ENCODE data around the gene GSDMA. TPM values are rescaled to one million over a fixed set of nuclear protein-coding genes. Genes with fewer than 3 reads are reported as not detected.
A peak's percentile ranks its signal among the peaks of the same experiment; 100 is the strongest.

GSDMA gene
- total RNA-seq, 2 experiments from 2014 or later: 0.26 TPM; not detected in 1

- Mint-ChIP-seq H3K9me3 (no peaks in the 10 kb centered on the region), H3K27me3 (peaks cover 57% of the 10 kb centered on the region), H3K4me3 (no peak overlapping the region), H3K36me3 (no peaks in the 10 kb centered on the region), H3K4me1 (peaks cover 6% of the 10 kb centered on the region), H3K27ac (no peak overlapping the region)
- POLR2A ChIA-PET: no interaction called here
- no peak for ATAC-seq (ENCODE audit: low read depth)
- DNase-seq: no peak
Observed at GRCh38 chr17:39974433-39974832, 11.6 kb downstream of the GSDMA start.

GRCh38 chr17:39975801-39976200 lies 13.0 kb downstream of the GSDMA start:
- no peak overlapping the region for H3K4me3 Mint-ChIP-seq
- peaks cover 15% of the 10 kb centered on the region for H3K4me1 Mint-ChIP-seq
- no peak overlapping the region for H3K27ac Mint-ChIP-seq
- POLR2A ChIA-PET: no interaction called here
- no peaks in the 10 kb centered on the region for H3K9me3 Mint-ChIP-seq
- no peak for DNase-seq
- no peak for ATAC-seq (ENCODE audit: low read depth)
- peaks cover 46% of the 10 kb centered on the region for H3K27me3 Mint-ChIP-seq
- no peaks in the 10 kb centered on the region for H3K36me3 Mint-ChIP-seq

DNA sequence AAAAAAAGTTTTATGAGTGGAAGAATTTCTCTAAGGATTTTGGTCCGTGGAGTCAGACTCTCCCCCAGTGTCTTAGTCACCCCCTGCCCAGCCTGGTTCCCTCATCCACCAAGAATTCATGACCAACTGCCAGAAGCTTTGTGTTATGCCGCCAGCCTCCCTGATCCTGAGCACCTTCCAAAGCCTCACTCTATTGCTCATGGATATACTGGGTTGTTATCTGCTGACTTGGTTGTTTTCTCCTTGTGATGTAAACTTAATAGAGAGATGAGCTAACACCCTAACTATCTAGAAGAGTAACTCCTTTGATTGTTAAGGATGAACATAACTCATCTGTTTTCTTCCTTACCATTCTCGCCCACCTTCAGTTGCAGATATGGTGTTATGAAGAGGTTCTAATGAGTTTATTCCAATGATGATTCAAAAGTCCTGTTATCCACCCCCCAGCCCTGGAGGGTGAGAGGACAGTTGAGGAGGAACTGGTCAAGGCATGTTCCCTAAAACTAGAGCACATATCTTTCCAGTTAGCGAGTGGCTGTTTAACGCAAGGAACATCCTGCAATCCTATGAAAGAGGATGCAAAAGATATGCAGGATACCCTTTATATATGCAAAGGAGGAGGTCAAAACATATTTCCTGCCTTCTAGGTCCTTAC lies 16.3 kb downstream of the GSDMA start:
- no peaks in the 10 kb centered on the region for H3K9me3 Mint-ChIP-seq
- ATAC-seq (ENCODE audit: low read depth) (no peak), DNase-seq (no peak)
- peak overlapping the region; percentile 11 for H3K27ac Mint-ChIP-seq
- H3K36me3 Mint-ChIP-seq: peaks cover under 1% of the 10 kb centered on the region
- peak overlapping the region; percentile 16 for H3K4me3 Mint-ChIP-seq
- H3K4me1 Mint-ChIP-seq: peaks cover 27% of the 10 kb centered on the region
- POLR2A ChIA-PET: interaction anchor here (1.1 to 2.7 kb wide), 9 partner anchors 12 to 249 kb away, joined by 3 to 23 read pairs (median 5); partner anchors contain the start of genes LRRC3C, MIEN1 and ORMDL3
- H3K27me3 Mint-ChIP-seq: peaks cover 28% of the 10 kb centered on the region

- Mint-ChIP-seq H3K9me3 (no peaks in the 10 kb centered on the region), H3K27me3 (peaks cover 22% of the 10 kb centered on the region), H3K4me1 (peaks cover 27% of the 10 kb centered on the region), H3K36me3 (peaks cover 3% of the 10 kb centered on the region), H3K27ac (peak overlapping the region; percentile 94), H3K4me3 (peak overlapping the region; percentile 97)
- POLR2A ChIA-PET: interaction anchor here (0.6 to 2.7 kb wide), 28 partner anchors 11 to 518 kb away, joined by 3 to 23 read pairs (median 4); partner anchors contain the start of genes CDK12, IKZF3, LRRC3C and MIEN1
- peak; percentile 6 for ATAC-seq (ENCODE audit: low read depth)
- no peak for DNase-seq
Observed at GRCh38 chr17:39979893-39980350, 17.1 kb downstream of the GSDMA start.

DNA sequence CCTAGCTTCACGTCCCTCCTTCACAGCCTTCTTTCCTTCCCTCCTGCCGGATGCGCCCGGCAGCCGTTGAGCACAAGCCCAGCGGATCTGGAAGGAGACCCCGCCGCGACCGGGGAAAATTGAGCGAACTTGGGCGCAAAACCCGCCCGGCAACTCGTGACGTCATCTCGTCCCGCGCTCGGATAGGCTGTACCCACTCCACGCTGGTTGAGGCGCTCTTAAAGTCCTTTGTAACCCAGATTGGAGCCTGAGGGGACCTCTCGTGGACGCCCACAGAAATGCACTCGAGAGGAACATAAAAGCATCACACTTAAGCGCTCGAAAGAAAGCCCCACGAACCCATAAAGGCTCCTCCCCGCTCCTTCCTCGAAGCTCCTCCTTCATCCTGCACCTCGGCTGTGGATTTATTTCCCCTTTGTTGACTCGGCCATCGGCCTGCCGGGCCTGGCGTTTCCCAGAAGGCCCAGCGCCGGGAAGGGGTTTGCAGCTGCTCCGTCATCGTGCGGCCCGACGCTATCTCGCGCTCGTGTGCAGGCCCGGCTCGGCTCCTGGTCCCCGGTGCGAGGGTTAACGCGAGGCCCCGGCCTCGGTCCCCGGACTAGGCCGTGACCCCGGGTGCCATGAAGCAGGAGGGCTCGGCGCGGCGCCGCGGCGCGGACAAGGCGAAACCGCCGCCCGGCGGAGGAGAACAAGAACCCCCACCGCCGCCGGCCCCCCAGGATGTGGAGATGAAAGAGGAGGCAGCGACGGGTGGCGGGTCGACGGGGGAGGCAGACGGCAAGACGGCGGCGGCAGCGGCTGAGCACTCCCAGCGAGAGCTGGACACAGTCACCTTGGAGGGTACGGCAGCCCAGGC lies 17.8 kb downstream of the GSDMA start, which contains the start of gene PSMD3:
Gene PSMD3, plus strand, starts transcription at position 457 of the 856 bp plus-strand sequence. Its CDS starts 164 bp downstream, at position 621.
- ATAC-seq (ENCODE audit: low read depth) (peak; percentile 94), DNase-seq (peak; percentile 94)
- Mint-ChIP-seq H3K36me3 (peaks cover 3% of the 10 kb centered on the region), H3K27me3 (peaks cover 22% of the 10 kb centered on the region), H3K4me1 (peaks cover 27% of the 10 kb centered on the region), H3K27ac (peak within 1 kb of the TSS; percentile 94), H3K4me3 (peak within 1 kb of the TSS; percentile 97), H3K9me3 (no peaks in the 10 kb centered on the region)
- POLR2A ChIA-PET: interaction anchor here (0.6 to 2.7 kb wide), 31 partner anchors 9 to 519 kb away, joined by 3 to 23 read pairs (median 4); partner anchors contain the start of genes CDK12, IKZF3, LRRC3C and MIEN1

DNA sequence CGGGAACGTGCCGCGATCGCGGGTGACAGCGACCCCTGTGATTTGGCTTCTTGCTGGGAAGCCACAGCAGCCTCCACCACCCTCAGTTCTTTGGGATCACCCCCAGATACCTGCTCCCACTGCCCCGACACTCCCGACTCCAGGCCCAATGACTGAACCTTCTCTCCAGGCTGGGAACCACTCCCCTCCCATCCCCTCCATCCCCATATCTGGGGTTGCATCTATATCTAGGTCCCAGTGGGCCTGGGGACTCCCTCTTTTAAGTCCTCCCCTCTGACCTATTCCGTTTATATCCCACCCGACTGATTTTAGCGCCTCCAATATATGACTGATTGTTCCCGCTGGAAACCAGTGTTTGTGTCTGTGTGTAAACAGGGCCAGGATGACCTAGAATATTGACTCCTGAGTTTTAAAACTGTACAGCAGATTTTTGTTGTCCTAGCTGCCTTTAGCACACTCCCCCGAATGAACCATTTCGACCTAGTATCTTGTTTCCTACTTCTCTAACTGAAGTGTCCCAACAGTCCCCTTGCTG lies 18.5 kb downstream of the GSDMA start:
- Mint-ChIP-seq H3K4me3 (peak overlapping the region; percentile 97), H3K9me3 (no peaks in the 10 kb centered on the region), H3K27ac (peak overlapping the region; percentile 94), H3K27me3 (peaks cover 18% of the 10 kb centered on the region), H3K4me1 (peaks cover 27% of the 10 kb centered on the region), H3K36me3 (peaks cover 5% of the 10 kb centered on the region)
- POLR2A ChIA-PET: interaction anchor here (0.7 to 2.2 kb wide), 21 partner anchors 8 to 520 kb away, joined by 3 to 23 read pairs (median 4); partner anchors contain the start of genes CDK12, IKZF3, LRRC3C and MSL1
- ATAC-seq (ENCODE audit: low read depth) (no peak), DNase-seq (no peak)

DNA sequence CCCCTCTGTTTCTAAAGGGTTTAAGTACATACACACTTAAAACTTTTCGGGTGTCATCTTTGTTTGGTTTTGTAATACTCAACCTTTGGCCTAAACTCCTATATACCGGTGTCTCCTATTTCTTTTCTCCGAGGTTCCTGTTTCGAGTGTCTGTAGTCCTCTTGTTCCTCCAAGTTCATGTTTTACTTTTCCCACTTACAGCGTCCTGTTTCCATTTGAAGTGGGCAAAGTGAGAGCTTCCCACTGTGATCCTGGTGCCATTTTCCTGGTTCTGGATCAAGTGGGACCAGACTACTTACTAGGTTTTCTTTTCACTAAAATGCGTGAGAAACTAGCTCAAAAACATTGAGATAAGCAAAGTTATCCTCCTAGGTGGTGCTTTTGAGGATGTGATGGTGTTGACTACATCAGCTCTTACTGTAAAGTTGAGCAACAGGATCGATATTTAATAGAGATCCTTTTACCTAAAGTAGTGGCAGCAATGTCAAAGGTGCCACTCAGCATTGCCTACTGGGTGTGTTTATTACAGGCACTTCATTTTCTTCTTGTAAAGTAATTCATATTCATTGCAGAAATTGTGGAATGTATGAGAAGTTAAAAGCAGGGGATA lies 19.1 kb downstream of the GSDMA start:
- no peaks in the 10 kb centered on the region for H3K9me3 Mint-ChIP-seq
- H3K4me1 Mint-ChIP-seq: peaks cover 27% of the 10 kb centered on the region
- POLR2A ChIA-PET: interaction anchor here (0.6 to 1.1 kb wide), 2 partner anchors 45 to 121 kb away, joined by 3 to 4 read pairs; no protein-coding TSS in a partner anchor
- DNase-seq (no peak), ATAC-seq (ENCODE audit: low read depth) (no peak)
- H3K4me3 Mint-ChIP-seq: peak overlapping the region; percentile 97
- H3K36me3 Mint-ChIP-seq: peaks cover 7% of the 10 kb centered on the region
- peak overlapping the region; percentile 94 for H3K27ac Mint-ChIP-seq
- peaks cover 13% of the 10 kb centered on the region for H3K27me3 Mint-ChIP-seq

DNA sequence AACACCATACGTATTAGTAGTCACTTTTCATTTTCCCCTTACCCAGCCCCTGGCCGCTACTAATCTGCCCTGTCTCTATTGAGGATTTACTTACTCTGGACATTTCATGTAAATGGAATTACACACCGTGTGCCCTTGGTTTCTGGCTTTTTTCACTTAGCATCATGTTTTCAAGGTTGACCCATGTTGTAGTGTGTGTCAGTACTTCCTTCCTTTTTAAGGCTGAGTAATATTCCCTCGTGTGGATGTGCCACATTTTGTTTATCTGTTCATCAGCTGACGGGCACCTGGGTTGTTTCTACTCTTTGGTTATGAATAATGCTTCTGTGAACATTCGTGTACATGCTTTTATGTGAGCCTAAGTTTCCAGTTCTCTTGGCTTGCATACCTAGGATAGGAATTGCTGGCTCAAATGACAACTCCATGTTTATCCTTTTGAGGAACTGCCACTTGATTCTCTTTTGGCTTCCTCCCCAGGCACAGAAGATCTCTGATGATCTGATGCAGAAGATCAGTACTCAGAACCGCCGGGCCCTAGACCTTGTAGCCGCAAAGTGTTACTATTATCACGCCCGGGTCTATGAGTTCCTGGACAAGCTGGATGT lies 25.5 kb downstream of the GSDMA start:
- Mint-ChIP-seq H3K4me3 (no peak overlapping the region), H3K36me3 (peaks cover 24% of the 10 kb centered on the region), H3K4me1 (peaks cover 2% of the 10 kb centered on the region), H3K27me3 (no peaks in the 10 kb centered on the region), H3K27ac (no peak overlapping the region), H3K9me3 (no peaks in the 10 kb centered on the region)
- no peak for ATAC-seq (ENCODE audit: low read depth)
- POLR2A ChIA-PET: interaction anchor here (0.5 kb wide), 1 partner anchor 161 kb away, joined by 3 read pairs; no protein-coding TSS in a partner anchor
- no peak for DNase-seq

DNA sequence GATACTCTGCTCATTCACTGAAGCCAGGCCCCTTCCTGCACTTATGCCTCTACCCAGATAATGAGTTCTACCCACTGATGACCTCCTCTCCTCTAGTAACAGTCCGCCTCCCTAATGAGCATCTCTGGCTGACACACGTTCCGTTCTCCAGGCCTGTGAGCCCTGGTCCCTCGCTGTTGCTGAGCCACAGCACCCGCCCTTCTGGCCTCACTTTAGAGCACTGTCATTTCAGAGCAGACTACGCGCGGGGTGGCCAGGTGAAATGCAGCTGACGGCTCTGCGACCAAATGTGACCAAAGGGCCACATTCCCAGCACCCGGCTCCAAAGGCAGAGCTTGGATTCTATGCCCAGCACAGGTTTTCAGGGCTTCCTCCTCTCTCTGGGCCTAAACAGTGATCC lies 31.6 kb downstream of the GSDMA start:
- no peak overlapping the region for H3K4me3 Mint-ChIP-seq
- DNase-seq (no peak), ATAC-seq (ENCODE audit: low read depth) (no peak)
- peaks cover 28% of the 10 kb centered on the region for H3K36me3 Mint-ChIP-seq
- POLR2A ChIA-PET: no interaction called here
- no peaks in the 10 kb centered on the region for H3K27me3 Mint-ChIP-seq
- H3K9me3 Mint-ChIP-seq: no peaks in the 10 kb centered on the region
- H3K27ac Mint-ChIP-seq: no peak overlapping the region
- H3K4me1 Mint-ChIP-seq: no peaks in the 10 kb centered on the region

DNA sequence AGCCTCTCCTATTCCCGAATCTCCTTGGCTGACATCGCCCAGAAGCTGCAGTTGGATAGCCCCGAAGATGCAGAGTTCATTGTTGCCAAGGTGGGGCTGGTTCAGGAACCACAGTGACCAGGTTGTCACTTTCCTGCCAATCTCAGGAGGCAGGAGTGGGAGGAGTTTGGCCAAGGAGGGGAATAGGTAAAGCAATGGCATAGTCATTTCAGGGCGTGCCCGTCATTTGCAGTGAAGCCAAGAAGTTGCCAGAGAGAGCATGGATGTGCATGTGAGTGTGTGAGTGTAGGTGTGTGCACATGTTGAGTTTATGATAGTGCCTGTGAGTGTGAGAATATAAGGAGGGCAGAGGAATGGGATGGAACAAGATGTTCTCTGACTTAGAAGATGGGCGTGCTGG lies 32.6 kb downstream of the GSDMA start:
- H3K4me1 Mint-ChIP-seq: no peaks in the 10 kb centered on the region
- H3K4me3 Mint-ChIP-seq: no peak overlapping the region
- ATAC-seq (ENCODE audit: low read depth) (no peak), DNase-seq (no peak)
- POLR2A ChIA-PET: no interaction called here
- no peak overlapping the region for H3K27ac Mint-ChIP-seq
- no peaks in the 10 kb centered on the region for H3K9me3 Mint-ChIP-seq
- H3K27me3 Mint-ChIP-seq: no peaks in the 10 kb centered on the region
- H3K36me3 Mint-ChIP-seq: peaks cover 28% of the 10 kb centered on the region

GRCh38 chr17:39996162-39996561 lies 33.4 kb downstream of the GSDMA start:
- H3K4me1 Mint-ChIP-seq: no peaks in the 10 kb centered on the region
- no peak overlapping the region for H3K27ac Mint-ChIP-seq
- ATAC-seq (ENCODE audit: low read depth) (no peak), DNase-seq (no peak)
- H3K36me3 Mint-ChIP-seq: peaks cover 28% of the 10 kb centered on the region
- no peak overlapping the region for H3K4me3 Mint-ChIP-seq
- no peaks in the 10 kb centered on the region for H3K9me3 Mint-ChIP-seq
- POLR2A ChIA-PET: interaction anchor here (1.2 kb wide), 1 partner anchor 16 kb away, joined by 3 read pairs; the partner anchor contains the start of gene PSMD3
- no peaks in the 10 kb centered on the region for H3K27me3 Mint-ChIP-seq

GRCh38 chr17:39996800-39997199 lies 34.0 kb downstream of the GSDMA start:
- Mint-ChIP-seq H3K4me1 (no peaks in the 10 kb centered on the region), H3K27me3 (no peaks in the 10 kb centered on the region), H3K27ac (no peak overlapping the region), H3K4me3 (no peak overlapping the region), H3K9me3 (no peaks in the 10 kb centered on the region), H3K36me3 (peaks cover 24% of the 10 kb centered on the region)
- ATAC-seq (ENCODE audit: low read depth) (no peak), DNase-seq (no peak)
- POLR2A ChIA-PET: interaction anchor here (0.9 to 1.2 kb wide), 2 partner anchors 17 kb away, joined by 3 read pairs; partner anchors contain the start of gene PSMD3

Measured in activated naive CD8-positive, alpha-beta T cell treated with anti-CD3 and anti-CD28 coated beads, Interleukin-2, amount 10 ng/mL, durations not matched to agents 7 days and 5 days (primary cell).